Tibial artery (tissue), 4 donors: Measurements from ENCODE around the gene C1orf198.

Experiments
- DNase-seq, 2 donors: peaks; one replicate each; pipeline ENCODE4 v3.0.0-alpha.2; 2019
- H3K27ac ChIP-seq, 2 donors: fragments of 200-600 bp; sonication (generic) in 1 of 2; 1 replicate in 1 of 2; 2 replicates in 1 of 2; pipeline ENCODE4 v1.5.1; 2018 to 2019; ENCODE audit warnings: mild to moderate bottlenecking in 1 of 2
- H3K27me3 ChIP-seq, 2 donors: fragments of 200-600 bp; sonication (generic) in 1 of 2; one replicate each; pipeline versions ENCODE4 v1.5.1 to v1.6.0; 2016 to 2019
- H3K36me3 ChIP-seq, 3 donors: fragments of 200-600 bp; sonication (generic) in 2 of 3; one replicate each; pipeline ENCODE4 v1.5.1; 2016 to 2019; ENCODE audit warnings: mild to moderate bottlenecking in 2 of 3
- H3K4me1 ChIP-seq, 4 donors: fragments of 200-600 bp; sonication (generic) in 2 of 4; 1 replicate in 3 of 4; 2 replicates in 1 of 4; pipeline ENCODE4 v1.5.1; 2016 to 2019
- H3K4me3 ChIP-seq, 2 donors: fragments of 200-600 bp; sonication (generic) in 1 of 2; 1 replicate in 1 of 2; 2 replicates in 1 of 2; pipeline ENCODE4 v1.5.1; 2018 to 2019; ENCODE audit warnings: mild to moderate bottlenecking in 2 of 2
- H3K9me3 ChIP-seq, 3 donors: fragments of 200-600 bp; sonication (generic) in 1 of 3; one replicate each; pipeline ENCODE4 v1.5.1; 2016 to 2019
- intact Hi-C: fragments of 100-400 bp; cut with DNase I; formaldehyde crosslinking; loops from one replicate; pipeline ENCODE4 v1.15.0; 2023; ENCODE audit warnings: low total_unique reads
- TF ChIP-seq, protein P1 (sequence below), 2 experiments: fragments of 200-600 bp in 1 of 2; fragments of 450-650 bp in 1 of 2; IDR thresholded peaks; one replicate each; pipeline ENCODE4 v1.5.1; 2017 to 2019; ENCODE audit warnings: antibody characterized with exemption in 2 of 2, mild to moderate bottlenecking in 1 of 2, moderate library complexity in 1 of 2

The C1orf198 gene

DNA sequence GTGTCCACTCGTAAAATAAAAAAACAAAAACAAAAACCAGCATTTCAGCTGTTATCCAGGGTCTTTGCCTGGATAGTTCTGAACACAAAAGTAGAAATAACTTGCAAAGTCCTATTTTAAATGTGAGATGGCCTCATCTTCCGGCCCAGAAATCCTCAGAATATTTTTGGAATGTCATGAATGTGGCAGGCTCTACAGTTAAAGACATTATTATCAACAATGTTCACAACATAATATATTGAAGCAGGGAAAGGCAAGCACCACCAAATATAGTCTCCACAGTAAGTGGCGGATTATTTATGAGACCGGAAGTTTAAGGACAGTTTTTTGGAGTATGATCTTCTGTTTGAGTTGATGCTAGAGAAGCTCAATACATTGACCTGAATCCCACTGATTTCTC, 1.2 kb upstream of the C1orf198 start:
- intact Hi-C loops, result loop anchor here (10.0 kb wide), 1 partner anchor 105 kb away; the partner anchor contains the start of genes ARV1 and TTC13

DNA sequence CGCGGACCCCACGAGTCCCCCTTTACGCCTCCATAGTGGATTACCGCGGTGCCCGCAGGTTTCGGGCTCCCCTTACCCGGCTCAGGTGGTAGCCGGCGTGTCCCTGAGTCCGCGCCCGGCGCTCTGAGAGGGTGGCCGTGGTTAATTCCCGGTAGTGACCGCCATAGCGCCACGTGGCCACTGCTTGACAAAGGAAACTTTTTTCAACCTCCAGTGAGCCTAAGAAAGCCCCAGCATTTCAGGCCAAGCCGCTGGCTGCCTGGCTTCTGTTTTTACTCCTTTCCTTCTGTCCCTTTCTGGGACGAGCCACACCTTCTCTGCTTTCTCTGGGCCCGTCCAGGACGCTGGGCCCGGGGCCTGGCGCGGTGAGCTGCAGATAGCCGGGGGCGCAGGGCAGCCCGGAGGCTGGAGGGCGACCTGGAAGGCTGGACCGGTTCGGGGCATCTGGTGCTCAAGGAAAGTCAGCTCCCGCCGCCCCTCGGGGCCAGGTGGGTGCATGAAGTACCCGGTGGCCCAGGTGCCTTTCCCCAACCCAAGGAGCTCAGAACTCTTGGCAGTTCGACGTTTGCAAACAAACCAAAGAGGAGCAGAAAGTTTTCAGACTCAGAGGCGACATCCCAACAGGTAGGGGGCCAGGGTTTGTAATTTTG, 540 bp upstream of the C1orf198 start:
- Histone ChIP-seq H3K4me3 (peak overlapping the region; percentile 83 to 86), H3K4me1 (peaks cover 5 to 46% (median 31%) of the 10 kb centered on the region in 4 donors), H3K9me3 (no peaks in the 10 kb centered on the region), H3K27me3 (no peaks in the 10 kb centered on the region), H3K27ac (peak overlapping the region; percentile 89 to 97), H3K36me3 (no peaks in the 10 kb centered on the region)
- TF ChIP-seq, protein P1, sequence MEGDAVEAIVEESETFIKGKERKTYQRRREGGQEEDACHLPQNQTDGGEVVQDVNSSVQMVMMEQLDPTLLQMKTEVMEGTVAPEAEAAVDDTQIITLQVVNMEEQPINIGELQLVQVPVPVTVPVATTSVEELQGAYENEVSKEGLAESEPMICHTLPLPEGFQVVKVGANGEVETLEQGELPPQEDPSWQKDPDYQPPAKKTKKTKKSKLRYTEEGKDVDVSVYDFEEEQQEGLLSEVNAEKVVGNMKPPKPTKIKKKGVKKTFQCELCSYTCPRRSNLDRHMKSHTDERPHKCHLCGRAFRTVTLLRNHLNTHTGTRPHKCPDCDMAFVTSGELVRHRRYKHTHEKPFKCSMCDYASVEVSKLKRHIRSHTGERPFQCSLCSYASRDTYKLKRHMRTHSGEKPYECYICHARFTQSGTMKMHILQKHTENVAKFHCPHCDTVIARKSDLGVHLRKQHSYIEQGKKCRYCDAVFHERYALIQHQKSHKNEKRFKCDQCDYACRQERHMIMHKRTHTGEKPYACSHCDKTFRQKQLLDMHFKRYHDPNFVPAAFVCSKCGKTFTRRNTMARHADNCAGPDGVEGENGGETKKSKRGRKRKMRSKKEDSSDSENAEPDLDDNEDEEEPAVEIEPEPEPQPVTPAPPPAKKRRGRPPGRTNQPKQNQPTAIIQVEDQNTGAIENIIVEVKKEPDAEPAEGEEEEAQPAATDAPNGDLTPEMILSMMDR (IDR thresholded peaks at IDR 0.05), result no peak
- peak; percentile 45 to 84 for DNase-seq
- intact Hi-C loops, result loop anchor here (10.0 kb wide), 1 partner anchor 106 kb away; the partner anchor contains the start of genes ARV1 and TTC13

More for the DNA sequence above, 1.2 kb upstream of the C1orf198 start:
- TF ChIP-seq, protein P1 (IDR thresholded peaks at IDR 0.05), result no peak
- no peak for DNase-seq
- Histone ChIP-seq H3K27me3 (no peaks in the 10 kb centered on the region), H3K9me3 (no peaks in the 10 kb centered on the region), H3K36me3 (no peaks in the 10 kb centered on the region), H3K4me1 (peaks cover 5 to 40% (median 26%) of the 10 kb centered on the region in 4 donors), H3K27ac (peak overlapping the region; percentile 89 to 97), H3K4me3 (peak overlapping the region; percentile 83 to 86)

DNA sequence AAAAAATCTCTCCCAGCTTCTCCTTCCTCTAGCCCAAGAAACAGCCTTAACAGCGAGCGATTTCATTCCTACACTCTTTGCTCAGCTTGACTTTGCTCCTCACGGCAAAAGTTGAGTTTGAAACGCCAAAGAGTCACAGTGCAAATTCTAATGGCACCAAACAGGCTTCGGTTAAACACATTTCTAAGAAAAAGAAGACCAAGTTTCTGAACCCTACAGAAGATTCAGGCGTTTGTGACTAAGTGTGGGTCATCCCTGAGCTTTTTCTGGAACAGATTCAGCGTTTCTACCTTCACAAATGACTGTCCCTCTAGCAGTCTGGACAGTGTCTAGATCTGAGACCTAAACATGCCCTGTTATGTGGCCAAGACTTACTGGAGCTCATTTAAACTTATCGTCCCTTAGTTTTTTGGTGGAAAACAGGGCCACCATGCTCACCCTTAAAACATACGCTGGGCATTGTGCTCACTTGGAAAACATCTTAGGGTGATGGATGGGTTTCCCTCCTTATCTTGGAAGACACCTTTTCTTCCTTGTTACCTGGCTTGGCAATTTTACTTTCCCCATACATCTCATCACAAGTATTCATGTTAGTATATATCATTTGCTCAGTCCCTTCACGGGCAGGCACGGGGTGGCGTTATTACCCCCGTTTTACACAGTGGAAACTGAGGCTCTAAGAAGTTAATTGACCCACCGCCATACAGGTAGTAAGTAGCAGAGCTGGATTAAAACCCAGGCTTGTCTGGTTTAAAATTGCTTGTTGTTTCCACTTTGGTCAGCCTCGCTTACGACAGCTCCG, 1.0 kb downstream of the C1orf198 start:
- H3K27ac ChIP-seq, result peak overlapping the region; percentile 89 to 97
- no peaks in the 10 kb centered on the region for H3K9me3 ChIP-seq
- intact Hi-C loops, result loop anchor here (10.0 kb wide), 1 partner anchor 107 kb away; the partner anchor contains the start of genes ARV1 and TTC13
- TF ChIP-seq, protein P1 (IDR thresholded peaks at IDR 0.05), result no peak
- peak overlapping the region; percentile 83 to 86 for H3K4me3 ChIP-seq
- DNase-seq, result no peak
- peaks cover 5 to 62% (median 46%) of the 10 kb centered on the region in 4 donors for H3K4me1 ChIP-seq
- H3K27me3 ChIP-seq, result no peaks in the 10 kb centered on the region
- H3K36me3 ChIP-seq, result no peaks in the 10 kb centered on the region

DNA sequence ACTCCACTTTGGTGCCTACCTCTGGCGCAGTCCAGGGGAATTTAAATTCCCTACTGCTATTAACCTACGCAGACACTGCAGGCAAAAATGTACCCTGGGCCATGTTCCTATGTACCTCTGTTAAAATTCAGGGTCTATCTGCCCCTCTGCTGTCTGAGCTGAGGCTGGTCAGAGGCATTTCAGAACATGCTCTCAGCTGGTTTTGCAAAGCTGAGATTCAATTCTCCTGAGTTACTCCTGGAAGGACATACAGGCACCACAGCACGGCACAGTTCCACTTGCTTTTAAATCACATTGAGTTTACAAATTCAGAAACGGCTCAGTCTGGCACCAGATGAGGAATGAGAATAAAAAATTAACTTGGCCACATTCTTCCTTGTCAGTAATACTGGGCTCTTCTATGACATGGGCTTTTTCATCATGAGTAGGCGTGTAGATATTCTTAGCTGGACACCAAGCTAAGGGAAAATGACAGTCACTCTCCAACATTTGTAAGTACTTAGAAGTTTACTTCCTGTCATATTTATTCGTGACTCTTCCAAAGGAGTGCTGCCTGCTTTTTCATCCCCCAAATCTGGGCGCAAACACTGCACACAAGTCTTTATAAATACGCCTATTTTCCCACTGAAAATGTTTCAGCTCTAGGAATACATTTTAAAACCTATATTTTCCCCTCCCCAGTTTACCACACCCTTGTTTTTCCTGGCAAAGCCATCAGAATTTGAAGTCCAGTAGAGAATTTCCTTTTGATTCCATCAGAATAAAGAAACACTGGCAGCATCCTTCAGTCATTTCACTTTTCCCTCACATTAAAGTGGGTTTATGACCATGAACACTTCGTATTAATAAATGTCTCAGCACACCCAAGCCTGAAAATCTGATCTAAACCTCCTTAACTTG, 1.9 kb downstream of the C1orf198 start:
- DNase-seq, result peak in 1 of 2 donors; percentile 48
- H3K27me3 ChIP-seq, result no peaks in the 10 kb centered on the region
- H3K4me1 ChIP-seq, result peaks cover 7 to 70% (median 54%) of the 10 kb centered on the region in 4 donors
- no peaks in the 10 kb centered on the region for H3K36me3 ChIP-seq
- intact Hi-C loops, result loop anchor here (10.0 kb wide), 1 partner anchor 108 kb away; the partner anchor contains the start of genes ARV1 and TTC13
- TF ChIP-seq, protein P1 (IDR thresholded peaks at IDR 0.05), result peak in 1 of 2 experiments; percentile 6
- H3K4me3 ChIP-seq, result peak overlapping the region; percentile 83 to 86
- no peaks in the 10 kb centered on the region for H3K9me3 ChIP-seq
- peak overlapping the region; percentile 89 to 97 for H3K27ac ChIP-seq
